Gastroesophageal sphincter (tissue), 4 donors: ENCODE data around the gene DNAJC7. TPM values are rescaled to one million over a fixed set of nuclear protein-coding genes. Genes with fewer than 3 reads are reported as not detected.

Experiments
- ATAC-seq: fragments of 150-250 bp; one replicate; pipeline ENCODE4 v1.9.1; 2016; ENCODE audit warnings: mild to moderate bottlenecking, moderate library complexity
- H3K27ac ChIP-seq, 4 donors: fragments of 200-600 bp; sonication (generic) in 3 of 4; 1 replicate in 3 of 4; 2 replicates in 1 of 4; pipeline ENCODE4 v1.5.1; 2016 to 2019
- H3K27me3 ChIP-seq: fragments of 200-600 bp; sonication (generic); one replicate; pipeline ENCODE4 v1.5.1; 2019
- H3K36me3 ChIP-seq, 2 donors: fragments of 200-600 bp; sonication (generic); one replicate each; pipeline ENCODE4 v1.5.1; 2019; ENCODE audit warnings: control low read depth in 1 of 2
- H3K4me1 ChIP-seq, 3 donors: fragments of 200-600 bp; sonication (generic); 1 replicate in 2 of 3; 2 replicates in 1 of 3; pipeline ENCODE4 v1.5.1; 2016 to 2019; ENCODE audit warnings: control low read depth in 2 of 3
- H3K4me3 ChIP-seq, 2 donors: fragments of 200-600 bp; sonication (generic); one replicate each; pipeline ENCODE4 v1.5.1; 2019; ENCODE audit warnings: mild to moderate bottlenecking in 1 of 2, moderate library complexity in 1 of 2
- H3K9me3 ChIP-seq, 3 donors: fragments of 200-600 bp; sonication (generic); one replicate each; pipeline ENCODE4 v1.5.1; 2017 to 2019; ENCODE audit warnings: control low read depth in 2 of 3
- EP300 ChIP-seq: sonication (generic); formaldehyde crosslinking; IDR thresholded peaks from one replicate; pipeline ENCODE4 v1.6.1; 2017; ENCODE audit warnings: antibody characterized with exemption, mild to moderate bottlenecking
- POLR2A ChIP-seq, 2 donors: fragments of 450-650 bp; IDR thresholded peaks; one replicate each; pipeline ENCODE4 v1.6.1; 2017; ENCODE audit warnings: antibody characterized with exemption in 2 of 2, mild to moderate bottlenecking in 2 of 2, moderate library complexity in 1 of 2
- POLR2AphosphoS5 ChIP-seq: sonication (generic); formaldehyde crosslinking; IDR thresholded peaks from one replicate; pipeline ENCODE4 v1.6.1; 2017; ENCODE audit warnings: antibody characterized with exemption
- WGBS, 2 donors: methylation state at CpG; one replicate each; pipeline ENCODE4 v1.1.5; 2018; ENCODE audit warnings: low coverage in 1 of 2; 5-methylcytosine and 5-hydroxymethylcytosine counted together
- total RNA-seq, 4 donors: library from RNA; depleted of rRNA; stranded (reverse); fragments of >200 nt; gene quantifications; one replicate each; pipeline ENCODE4 v1.1.0, GENCODE V29; 2016
- TF ChIP-seq, protein P1 (sequence below), 4 experiments: fragments of 200-600 bp in 2 of 4; fragments of 450-650 bp in 2 of 4; sonication (generic) in 1 of 4; IDR thresholded peaks; one replicate each; pipeline ENCODE4 v1.5.1; 2017 to 2019; ENCODE audit warnings: antibody characterized with exemption in 4 of 4, mild to moderate bottlenecking in 2 of 4, moderate library complexity in 2 of 4

Gene DNAJC7
- total RNA-seq, 4 donors from 2014 or later = 41.9 to 59.6 (median 54.4) TPM

DNA sequence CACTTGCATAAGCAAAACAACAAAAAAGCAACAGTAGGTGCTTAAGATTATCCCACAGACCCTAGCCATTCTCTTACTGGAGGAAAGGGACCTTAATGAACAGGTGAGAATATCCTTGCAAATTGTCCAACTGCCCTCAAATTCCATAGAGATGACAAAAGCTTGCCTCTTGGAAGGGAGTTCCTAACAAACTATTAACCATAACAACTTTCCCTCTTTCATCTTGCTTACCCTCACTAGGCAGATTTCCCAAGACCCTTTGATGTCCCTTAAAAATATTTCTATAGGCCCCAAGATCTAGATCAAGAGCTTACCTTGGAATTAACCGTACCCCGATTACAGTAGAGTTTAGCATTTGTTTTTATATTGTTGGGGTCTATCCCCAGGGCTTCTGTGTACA lies 28.8 kb downstream of the DNAJC7 start:
- Histone ChIP-seq H3K27ac (no peak overlapping the region), H3K9me3 (no peaks in the 10 kb centered on the region), H3K4me3 (no peak overlapping the region), H3K27me3 (no peaks in the 10 kb centered on the region), H3K4me1 (peaks cover 0 to 9% (median 0%) of the 10 kb centered on the region in 3 donors), H3K36me3 (peaks cover 0 to 100% of the 10 kb centered on the region in 2 donors)
- TF ChIP-seq, protein P1, sequence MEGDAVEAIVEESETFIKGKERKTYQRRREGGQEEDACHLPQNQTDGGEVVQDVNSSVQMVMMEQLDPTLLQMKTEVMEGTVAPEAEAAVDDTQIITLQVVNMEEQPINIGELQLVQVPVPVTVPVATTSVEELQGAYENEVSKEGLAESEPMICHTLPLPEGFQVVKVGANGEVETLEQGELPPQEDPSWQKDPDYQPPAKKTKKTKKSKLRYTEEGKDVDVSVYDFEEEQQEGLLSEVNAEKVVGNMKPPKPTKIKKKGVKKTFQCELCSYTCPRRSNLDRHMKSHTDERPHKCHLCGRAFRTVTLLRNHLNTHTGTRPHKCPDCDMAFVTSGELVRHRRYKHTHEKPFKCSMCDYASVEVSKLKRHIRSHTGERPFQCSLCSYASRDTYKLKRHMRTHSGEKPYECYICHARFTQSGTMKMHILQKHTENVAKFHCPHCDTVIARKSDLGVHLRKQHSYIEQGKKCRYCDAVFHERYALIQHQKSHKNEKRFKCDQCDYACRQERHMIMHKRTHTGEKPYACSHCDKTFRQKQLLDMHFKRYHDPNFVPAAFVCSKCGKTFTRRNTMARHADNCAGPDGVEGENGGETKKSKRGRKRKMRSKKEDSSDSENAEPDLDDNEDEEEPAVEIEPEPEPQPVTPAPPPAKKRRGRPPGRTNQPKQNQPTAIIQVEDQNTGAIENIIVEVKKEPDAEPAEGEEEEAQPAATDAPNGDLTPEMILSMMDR (IDR thresholded peaks at IDR 0.05) = no peak
- TF ChIP-seq POLR2A (IDR thresholded peaks at IDR 0.05) (no peak), EP300 (no peak), POLR2AphosphoS5 (no peak)
- WGBS, 2 donors = 90% methylated on average over 2 of the region's 2 CpGs; no CpG with 5 or more reads in 1 of the 2 donors
- no peak for ATAC-seq

DNA sequence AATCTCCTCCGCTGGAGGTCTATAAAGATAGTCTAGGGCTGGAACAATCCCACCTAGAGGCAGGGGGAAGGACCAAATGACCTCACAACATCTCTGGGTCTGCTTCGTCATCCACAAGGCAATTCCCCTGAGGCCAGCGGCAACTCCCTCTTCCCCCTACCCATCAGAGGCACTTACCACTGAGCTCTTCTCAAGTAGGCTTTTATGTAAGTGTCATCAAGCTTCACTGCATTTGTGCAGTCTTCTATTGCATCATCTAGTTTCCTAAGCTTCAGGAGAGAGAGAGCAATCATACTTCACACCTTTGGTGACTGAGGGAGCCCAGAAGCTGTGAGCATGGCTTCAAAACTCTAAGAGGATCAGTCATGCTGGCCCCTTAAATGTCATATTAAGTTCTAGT lies 29.6 kb downstream of the DNAJC7 start:
- ATAC-seq = no peak
- TF ChIP-seq POLR2AphosphoS5 = no peak
- no peak for TF ChIP-seq POLR2A (IDR thresholded peaks at IDR 0.05)
- TF ChIP-seq, protein P1 (IDR thresholded peaks at IDR 0.05) = no peak
- TF ChIP-seq EP300 = no peak
- Histone ChIP-seq H3K36me3 (peaks cover 0 to 100% of the 10 kb centered on the region in 2 donors), H3K27me3 (no peaks in the 10 kb centered on the region), H3K9me3 (no peaks in the 10 kb centered on the region), H3K27ac (no peak overlapping the region), H3K4me1 (peaks cover 0 to 8% (median 0%) of the 10 kb centered on the region in 3 donors), H3K4me3 (no peak overlapping the region)
- WGBS, 2 donors = 94% methylated on average over 3 of the region's 3 CpGs; no CpG with 5 or more reads in 1 of the 2 donors

DNA sequence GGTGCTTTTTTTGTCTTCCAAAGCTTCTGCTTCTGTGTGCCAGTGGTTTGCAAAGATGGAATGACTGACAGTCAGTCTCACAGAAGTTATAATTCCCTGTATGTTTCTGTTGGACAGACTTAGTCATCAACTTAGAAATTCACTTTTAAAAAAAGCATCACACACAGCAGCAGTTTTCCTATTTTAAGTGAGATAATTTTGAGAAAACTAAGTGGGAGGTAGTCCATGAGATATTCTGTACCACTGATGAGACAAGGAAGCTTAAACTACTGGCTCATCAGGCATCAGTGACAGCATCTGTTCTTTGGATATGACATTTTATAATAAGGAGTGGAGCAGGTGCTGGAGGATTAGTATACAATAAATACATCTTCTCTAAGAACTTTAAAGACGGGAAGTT lies 30.6 kb downstream of the DNAJC7 start:
- Histone ChIP-seq H3K27ac (no peak overlapping the region), H3K4me1 (no peaks in the 10 kb centered on the region), H3K9me3 (no peaks in the 10 kb centered on the region), H3K4me3 (no peak overlapping the region), H3K36me3 (peaks cover 0 to 100% of the 10 kb centered on the region in 2 donors), H3K27me3 (no peaks in the 10 kb centered on the region)
- 60 to 80% methylated on average over 1 of the region's 1 CpG for WGBS, 2 donors
- no peak for TF ChIP-seq POLR2AphosphoS5
- ATAC-seq = no peak

DNA sequence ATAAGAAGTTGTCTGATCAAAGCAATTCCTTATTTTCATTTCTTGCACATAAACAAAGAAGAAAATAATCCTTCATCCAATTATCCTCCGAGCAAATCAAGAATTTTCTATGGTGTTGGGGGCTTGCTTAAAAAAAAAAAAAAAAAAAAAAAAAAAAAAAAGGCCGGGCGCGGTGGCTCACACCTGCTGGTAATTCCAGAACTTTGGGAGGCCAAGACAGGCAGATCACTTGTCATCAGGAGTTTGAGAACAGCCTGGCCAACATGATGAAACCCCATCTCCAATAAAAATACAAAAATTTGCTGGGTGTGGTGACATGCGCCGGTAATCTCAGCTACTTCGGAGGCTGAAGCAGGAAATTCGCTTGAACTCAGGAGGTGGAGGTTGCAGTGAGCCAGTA lies 31.3 kb downstream of the DNAJC7 start:
- Histone ChIP-seq H3K27me3 (no peaks in the 10 kb centered on the region), H3K27ac (no peak overlapping the region), H3K9me3 (no peaks in the 10 kb centered on the region), H3K4me1 (no peaks in the 10 kb centered on the region), H3K4me3 (no peak overlapping the region), H3K36me3 (peaks cover 0 to 100% of the 10 kb centered on the region in 2 donors)
- TF ChIP-seq POLR2A (IDR thresholded peaks at IDR 0.05) (no peak), EP300 (no peak)
- ATAC-seq = no peak
- WGBS, 2 donors = 88 to 92% methylated on average over 4 to 5 of the region's 8 CpGs

DNA sequence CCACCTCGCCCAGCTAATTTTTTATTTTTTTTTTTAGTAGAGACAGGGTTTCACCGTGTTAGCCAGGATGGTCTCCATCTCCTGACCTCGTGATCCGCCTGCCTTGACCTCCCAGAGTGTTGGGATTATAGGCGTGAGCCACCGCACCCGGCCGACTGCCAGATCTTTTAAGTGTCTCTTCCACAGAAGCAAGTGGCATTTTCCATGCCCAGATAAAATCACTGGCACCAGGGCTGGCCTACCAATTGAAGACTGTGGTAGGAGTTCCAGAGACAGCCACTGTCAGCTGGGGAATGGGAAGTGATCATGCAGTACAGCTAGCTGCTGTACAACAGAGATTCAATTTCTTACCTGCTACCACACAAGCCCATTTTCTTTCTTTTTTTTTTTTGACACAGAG lies 32.8 kb downstream of the DNAJC7 start:
- no peak for ATAC-seq
- WGBS, 2 donors = 78% methylated on average over 1 of the region's 8 CpGs; no CpG with 5 or more reads in 1 of the 2 donors
- TF ChIP-seq POLR2AphosphoS5 = no peak
- TF ChIP-seq, protein P1 (IDR thresholded peaks at IDR 0.05) = no peak
- no peak for TF ChIP-seq EP300
- TF ChIP-seq POLR2A (IDR thresholded peaks at IDR 0.05) = no peak
- Histone ChIP-seq H3K9me3 (no peaks in the 10 kb centered on the region), H3K4me3 (no peak overlapping the region), H3K27ac (no peak overlapping the region), H3K4me1 (no peaks in the 10 kb centered on the region), H3K36me3 (peaks cover 0 to 99% of the 10 kb centered on the region in 2 donors), H3K27me3 (no peaks in the 10 kb centered on the region)

DNA sequence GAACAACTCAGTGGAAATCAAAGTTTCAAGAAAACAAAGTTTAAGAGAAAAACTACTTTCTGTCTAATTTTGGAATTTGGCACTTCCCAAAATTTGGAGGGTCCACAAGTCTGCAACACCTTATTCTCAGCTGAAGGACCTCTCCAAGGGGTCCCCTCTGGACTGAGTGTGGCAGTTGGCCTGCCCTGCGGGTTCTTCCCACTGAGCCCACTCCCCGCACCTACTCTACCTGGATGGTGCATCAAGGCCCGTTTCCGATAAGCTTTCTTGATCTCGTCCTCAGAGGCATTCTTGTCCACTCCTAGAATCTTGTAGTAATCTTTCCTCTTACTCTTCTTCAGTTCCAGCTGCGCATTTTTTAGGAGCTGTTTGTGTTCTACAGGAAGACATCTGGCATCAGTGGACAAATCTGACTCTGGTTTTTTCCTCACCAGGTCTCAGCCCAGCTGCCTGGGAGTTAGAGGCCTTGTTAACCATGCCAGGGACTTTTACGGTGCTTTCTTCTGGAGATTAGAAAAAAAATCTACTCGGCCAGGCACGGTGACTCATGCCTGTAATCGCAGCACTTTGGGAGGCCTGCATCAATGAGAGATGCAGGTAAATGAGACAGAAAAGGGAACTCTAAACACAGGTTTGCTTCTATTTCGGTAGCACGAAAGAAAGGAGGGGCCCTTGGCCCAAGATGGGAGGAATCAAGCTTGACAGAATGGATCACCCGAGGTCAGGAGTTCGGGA lies 35.0 kb downstream of the DNAJC7 start:
- H3K4me1 ChIP-seq = peaks cover 0 to under 1% (median 0%) of the 10 kb centered on the region in 3 donors
- TF ChIP-seq POLR2AphosphoS5 (no peak), EP300 (no peak), POLR2A (IDR thresholded peaks at IDR 0.05) (no peak)
- TF ChIP-seq, protein P1 (IDR thresholded peaks at IDR 0.05) = no peak
- WGBS, 2 donors = 55 to 87% methylated on average over 6 to 13 of the region's 14 CpGs
- no peaks in the 10 kb centered on the region for H3K9me3 ChIP-seq
- ATAC-seq = no peak
- no peaks in the 10 kb centered on the region for H3K27me3 ChIP-seq
- no peak overlapping the region for H3K4me3 ChIP-seq
- H3K27ac ChIP-seq = peak overlapping the region in 1 of 4 donors; percentile 17
- peaks cover 0 to 98% of the 10 kb centered on the region in 2 donors for H3K36me3 ChIP-seq
